ENCODE measurements around the gene POLDIP2.

- TF ChIP-seq CTCF (IDR thresholded peaks at IDR 0.05 in 8 of 11, conservative IDR thresholded peaks at IDR 0.05 in 3 of 11) = no peak
- no peak for TF ChIP-seq POLR2A (IDR thresholded peaks at IDR 0.05)
- no peak for TF ChIP-seq POLR2AphosphoS5 (IDR thresholded peaks at IDR 0.05)
Measured at GRCh38 chr17:28357901-28358197, 522 bp upstream of the POLDIP2 start.

Data from spleen (tissue), 7 donors.